H1 (cell line): ENCODE results near the gene PLCB1. TPM values are rescaled to one million over a fixed set of nuclear protein-coding genes. Genes with fewer than 3 reads are reported as not detected.

Experiments
- CHD7 ChIP-seq: fragments of 300-600 bp; sonication (generic); IDR thresholded peaks from 2 replicates; pipeline ENCODE4 v1.7.1; 2012; ENCODE audit warnings: low read length, moderate library complexity, mild to moderate bottlenecking, inconsistent platforms; ENCODE audit not compliant: insufficient replicate concordance
- EZH2 ChIP-seq: fragments of 200-600 bp; sonication (generic); IDR thresholded peaks from 2 replicates; pipeline ENCODE4 v1.7.1; 2012; ENCODE audit warnings: low read depth, mild to moderate bottlenecking, moderate library complexity, low read length, inconsistent platforms; ENCODE audit not compliant: severe bottlenecking
- polyA plus RNA-seq, 7 experiments: library from polyadenylated mRNA; depleted of rRNA in 3 of 7; stranded (reverse) in 5 of 7; unstranded in 2 of 7; fragments of >200 nt in 5 of 7; fragments of 200-250 nt in 2 of 7; gene quantifications; 1 replicate in 5 of 7; 2 replicates in 1 of 7; 4 replicates in 1 of 7; pipeline versions ENCODE4 v1.2.1 to v1.2.3, GENCODE V29; 2011 to 2013; ENCODE audit warnings: missing spikeins in 2 of 7, mixed read lengths in 2 of 7
- total RNA-seq: library from RNA; stranded (reverse); fragmentation: NEBNext Ultra II Directional; extraction: Animal tissue kit (Norgen Biotek cat#: 25700); gene quantifications from 2 replicates; pipeline ENCODE4 v1.2.1, GENCODE V29; 2021

The PLCB1 gene
- total and polyA plus RNA-seq, 2 of the 8 experiments (the other 6 are each of a cell fraction or from before 2014, with no cell fraction given): 2.6 to 9.1 TPM

DNA sequence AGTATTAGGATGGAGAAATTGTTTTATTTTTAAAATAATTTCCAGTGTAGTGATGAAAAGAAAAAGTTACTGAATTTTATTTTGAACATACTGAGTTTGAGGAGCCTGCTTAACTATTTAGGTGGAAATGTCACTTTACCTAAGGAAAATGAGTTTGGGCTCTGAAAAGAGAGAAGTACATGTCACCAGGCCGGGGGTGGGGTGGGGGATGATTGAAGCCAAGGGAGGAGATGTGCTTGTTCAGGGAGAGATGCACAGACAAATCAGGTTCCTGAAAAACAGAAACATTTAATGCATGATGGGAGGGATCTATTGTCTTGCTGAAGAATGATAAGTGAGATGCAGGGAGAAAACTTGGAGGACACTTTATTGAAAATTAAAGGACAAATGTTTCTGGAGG is 71.3 kb downstream of the PLCB1 start (continued):
- TF ChIP-seq CHD7 (no peak), EZH2 (no peak)
